GM12875 (cell line): Measurements from ENCODE around the gene DGKI.

Experiments
- H3K4me3 ChIP-seq: one replicate; pipeline ENCODE4 v1.5.1; 2011; ENCODE audit warnings: low read depth, low read length, control low read depth
- TF ChIP-seq, protein P1 (sequence below): IDR thresholded peaks from 2 replicates; pipeline ENCODE4 v1.5.1; 2011; ENCODE audit warnings: low read depth, mild to moderate bottlenecking, control low read depth, inconsistent platforms, low read length, moderate library complexity, borderline replicate concordance; ENCODE audit not compliant: insufficient read depth

Gene DGKI

DNA sequence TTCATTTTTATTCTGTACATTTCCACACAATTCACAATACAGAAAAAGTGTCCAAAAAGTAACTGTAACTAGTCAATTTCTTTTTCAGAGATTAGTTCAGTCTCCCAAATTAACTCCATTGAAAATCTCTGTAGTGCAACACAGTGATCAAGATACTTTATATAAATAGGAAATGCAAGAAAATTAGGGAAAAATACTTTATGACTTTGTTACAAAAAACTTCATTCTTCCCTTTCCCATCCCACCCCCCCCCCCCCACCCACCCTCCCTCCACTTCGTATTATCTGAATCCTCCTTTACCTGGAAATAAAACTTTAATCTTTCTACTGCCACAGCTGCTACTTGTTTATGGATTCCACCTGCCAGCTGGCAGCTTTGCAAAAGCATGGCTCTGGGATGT, 465.7 kb downstream of the DGKI start:
- H3K4me3 ChIP-seq, result no peak overlapping the region

DNA sequence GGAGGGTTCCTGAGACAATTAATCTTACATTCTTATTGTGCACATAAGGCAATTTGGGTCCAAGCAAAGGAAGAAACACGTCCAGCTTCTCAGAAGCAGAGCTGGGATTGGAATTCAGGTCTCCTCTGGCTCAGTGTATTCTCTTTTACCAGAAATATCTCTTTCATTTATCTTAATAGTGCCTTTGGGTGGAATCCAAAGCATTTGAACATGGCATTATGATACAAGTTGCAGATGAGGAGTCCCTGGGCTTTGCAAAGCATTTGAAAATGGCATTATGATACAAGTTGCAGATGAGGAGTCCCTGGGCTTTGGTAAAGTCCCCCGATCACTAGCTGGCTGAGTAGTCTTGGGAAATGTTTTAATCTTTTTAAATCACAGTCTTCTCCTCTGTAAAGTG, 473.3 kb downstream of the DGKI start:
- TF ChIP-seq, protein P1, sequence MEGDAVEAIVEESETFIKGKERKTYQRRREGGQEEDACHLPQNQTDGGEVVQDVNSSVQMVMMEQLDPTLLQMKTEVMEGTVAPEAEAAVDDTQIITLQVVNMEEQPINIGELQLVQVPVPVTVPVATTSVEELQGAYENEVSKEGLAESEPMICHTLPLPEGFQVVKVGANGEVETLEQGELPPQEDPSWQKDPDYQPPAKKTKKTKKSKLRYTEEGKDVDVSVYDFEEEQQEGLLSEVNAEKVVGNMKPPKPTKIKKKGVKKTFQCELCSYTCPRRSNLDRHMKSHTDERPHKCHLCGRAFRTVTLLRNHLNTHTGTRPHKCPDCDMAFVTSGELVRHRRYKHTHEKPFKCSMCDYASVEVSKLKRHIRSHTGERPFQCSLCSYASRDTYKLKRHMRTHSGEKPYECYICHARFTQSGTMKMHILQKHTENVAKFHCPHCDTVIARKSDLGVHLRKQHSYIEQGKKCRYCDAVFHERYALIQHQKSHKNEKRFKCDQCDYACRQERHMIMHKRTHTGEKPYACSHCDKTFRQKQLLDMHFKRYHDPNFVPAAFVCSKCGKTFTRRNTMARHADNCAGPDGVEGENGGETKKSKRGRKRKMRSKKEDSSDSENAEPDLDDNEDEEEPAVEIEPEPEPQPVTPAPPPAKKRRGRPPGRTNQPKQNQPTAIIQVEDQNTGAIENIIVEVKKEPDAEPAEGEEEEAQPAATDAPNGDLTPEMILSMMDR, result no peak
- H3K4me3 ChIP-seq, result no peak overlapping the region

More for the DNA sequence above, 465.7 kb downstream of the DGKI start:
- TF ChIP-seq, protein P1, result no peak

DNA sequence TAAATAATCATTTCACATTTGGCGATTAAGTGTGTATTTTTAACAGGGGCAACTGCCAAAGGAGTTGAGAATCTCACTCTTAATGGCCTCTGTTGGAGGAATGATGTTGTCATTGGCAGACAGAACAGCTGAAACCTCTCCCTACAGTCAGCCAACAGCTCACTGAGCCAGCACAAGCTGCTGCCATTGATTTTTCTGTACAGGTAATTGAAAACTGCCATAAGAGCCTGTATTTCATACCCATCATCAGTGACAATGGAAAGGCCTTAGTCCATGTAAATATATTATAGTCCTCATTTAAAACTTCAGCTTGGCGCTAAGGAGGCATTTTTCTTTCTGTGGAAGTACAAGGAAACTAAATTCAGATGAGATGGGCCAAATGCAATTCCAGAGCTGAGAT, 475.2 kb downstream of the DGKI start:
- TF ChIP-seq, protein P1, result no peak
- H3K4me3 ChIP-seq, result no peak overlapping the region

DNA sequence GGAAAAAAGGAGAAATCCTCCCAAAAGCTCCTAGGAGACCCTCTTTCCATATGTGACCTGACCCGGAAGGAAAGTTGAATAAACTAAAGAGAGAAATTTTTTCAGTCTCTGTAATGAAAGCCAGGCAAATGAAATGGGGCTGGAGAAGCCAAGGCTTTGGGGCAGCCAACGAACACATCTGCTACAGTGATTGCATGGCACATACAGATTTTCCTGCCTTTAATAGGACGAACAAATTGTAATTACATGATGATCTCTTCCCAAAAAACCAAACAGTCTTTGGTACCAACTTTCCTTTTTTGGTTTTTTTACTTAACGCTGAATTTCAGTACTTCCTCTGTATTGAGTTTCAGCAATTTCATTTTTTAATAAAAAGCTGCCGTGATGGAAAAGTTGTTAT, 479.8 kb downstream of the DGKI start:
- no peak overlapping the region for H3K4me3 ChIP-seq
- TF ChIP-seq, protein P1, result no peak

DNA sequence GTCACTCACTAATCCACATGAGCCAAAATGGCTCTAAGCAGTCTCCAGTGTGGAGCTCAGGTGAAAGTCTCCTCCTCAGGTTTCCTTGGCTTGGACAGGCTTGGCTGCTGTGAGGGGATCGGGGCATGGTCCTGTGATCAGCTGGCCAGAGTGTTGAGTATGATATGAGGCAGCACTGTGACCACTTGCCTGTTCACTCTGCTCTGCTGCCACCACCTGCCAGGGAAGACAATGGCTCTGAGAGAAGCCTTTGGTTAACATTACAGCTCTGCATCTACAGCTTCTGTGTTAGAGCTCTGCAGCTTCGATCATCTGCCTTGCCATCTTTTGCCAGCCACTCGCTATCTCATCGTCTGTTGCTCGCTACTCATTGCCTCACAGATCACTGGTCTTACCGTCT, 483.1 kb downstream of the DGKI start:
- no peak overlapping the region for H3K4me3 ChIP-seq
- TF ChIP-seq, protein P1, result no peak

DNA sequence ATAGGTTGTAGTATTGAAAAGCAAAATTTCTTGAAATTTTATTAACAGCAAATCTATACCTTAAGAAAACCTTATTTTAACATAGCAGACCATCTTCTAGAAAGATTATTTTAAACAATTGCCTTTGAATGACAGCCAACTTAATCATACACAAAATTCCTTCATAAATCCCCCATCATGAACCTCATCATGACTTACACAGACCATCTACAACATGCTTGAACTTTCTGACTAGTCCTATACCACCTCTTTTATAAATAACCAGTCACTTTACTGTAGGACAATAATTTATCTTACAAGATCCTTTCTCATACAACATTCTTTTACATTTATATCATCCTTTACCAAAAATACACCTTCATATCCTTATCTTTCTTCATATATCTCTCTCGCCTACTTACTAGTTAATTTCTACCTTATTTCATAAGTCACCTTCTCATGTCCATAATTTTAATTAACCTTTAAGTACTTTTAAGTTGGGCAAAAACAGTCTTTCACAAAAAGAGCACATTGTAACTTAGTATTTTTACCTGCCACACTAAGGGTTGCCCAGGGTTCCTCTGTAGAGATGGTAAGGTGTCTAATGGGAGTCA, 486.6 kb downstream of the DGKI start:
- no peak overlapping the region for H3K4me3 ChIP-seq
- TF ChIP-seq, protein P1, result no peak

DNA sequence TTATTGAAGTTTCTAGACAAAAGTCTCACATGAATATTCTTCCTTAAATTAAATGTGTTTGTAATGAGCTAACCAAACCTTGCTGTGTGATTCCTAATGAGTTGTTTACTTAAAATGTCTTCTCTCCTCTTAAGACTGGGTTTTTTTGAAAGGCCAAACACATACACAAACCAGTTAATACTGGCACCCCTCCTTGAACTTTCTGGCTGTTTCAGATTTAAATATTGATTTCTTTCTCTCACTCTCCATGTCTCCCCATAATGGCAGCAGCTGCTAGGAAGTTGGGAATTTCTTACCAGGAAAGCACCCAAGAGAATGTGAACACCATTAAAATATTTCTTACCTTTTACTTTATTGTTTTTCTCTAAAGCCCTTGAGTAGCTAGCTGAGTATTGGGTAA, 491.8 kb downstream of the DGKI start:
- TF ChIP-seq, protein P1, result no peak

More for the DNA sequence above, 491.8 kb downstream of the DGKI start:
- H3K4me3 ChIP-seq, result no peak overlapping the region
